WTC11 (cell line): Measurements from ENCODE around the gene ST6GALNAC6. TPM values are rescaled to one million over a fixed set of nuclear protein-coding genes. Genes with fewer than 3 reads are reported as not detected.

Source experiments
- CBFB ChIP-seq: sonication (generic); formaldehyde crosslinking; IDR thresholded peaks from 2 replicates; pipeline ENCODE4 v1.8.1; 2022; ENCODE audit warnings: mild to moderate bottlenecking, low read depth, missing genetic modification reagents
- ERG ChIP-seq: fragments of 250-450 bp; sonication (Bioruptor Pico); IDR thresholded peaks from 2 replicates; pipeline ENCODE4 v1.8.0; 2021; ENCODE audit warnings: mild to moderate bottlenecking
- ESRRA ChIP-seq: sonication (generic); formaldehyde crosslinking; IDR thresholded peaks from 2 replicates; pipeline ENCODE4 v1.8.1; 2022; ENCODE audit warnings: mild to moderate bottlenecking, missing genetic modification reagents, borderline replicate concordance
- ETV6 ChIP-seq: sonication (generic); formaldehyde crosslinking; IDR thresholded peaks from 2 replicates; pipeline ENCODE4 v1.8.1; 2022; ENCODE audit warnings: mild to moderate bottlenecking, missing genetic modification reagents
- FOXJ3 ChIP-seq: sonication (generic); formaldehyde crosslinking; IDR thresholded peaks from 2 replicates; pipeline ENCODE4 v1.9.0; 2021; ENCODE audit warnings: missing genetic modification reagents, mild to moderate bottlenecking, borderline replicate concordance
- FOXK1 ChIP-seq: sonication (generic); formaldehyde crosslinking; IDR thresholded peaks from 2 replicates; pipeline ENCODE4 v1.8.0; 2022; ENCODE audit warnings: mild to moderate bottlenecking, moderate library complexity, missing genetic modification reagents
- FOXP1 ChIP-seq: sonication (generic); formaldehyde crosslinking; IDR thresholded peaks from 2 replicates; pipeline ENCODE4 v1.8.0; 2022; ENCODE audit warnings: missing genetic modification reagents, mild to moderate bottlenecking, moderate library complexity, borderline replicate concordance
- HMGA2 ChIP-seq: fragments of 250-450 bp; sonication (Bioruptor Pico); IDR thresholded peaks from 2 replicates; pipeline ENCODE4 v1.4.0; 2021; ENCODE audit warnings: mild to moderate bottlenecking, moderate library complexity
- HMGXB4 ChIP-seq: sonication (generic); formaldehyde crosslinking; IDR thresholded peaks from 2 replicates; pipeline ENCODE4 v1.8.1; 2023; ENCODE audit warnings: mild to moderate bottlenecking, moderate library complexity, missing genetic modification reagents
- IRF1 ChIP-seq: sonication (generic); formaldehyde crosslinking; IDR thresholded peaks from 2 replicates; pipeline ENCODE4 v1.8.0; 2023; ENCODE audit warnings: missing genetic modification reagents
- MXD4 ChIP-seq: fragments of 250-450 bp; sonication (Bioruptor Pico); IDR thresholded peaks from 2 replicates; pipeline ENCODE4 v1.8.0; 2021; ENCODE audit warnings: mild to moderate bottlenecking, moderate library complexity, borderline replicate concordance
- OVOL2 ChIP-seq: fragments of 250-450 bp; sonication (Bioruptor Pico); IDR thresholded peaks from 2 replicates; pipeline ENCODE4 v1.9.0; 2021; ENCODE audit warnings: mild to moderate bottlenecking, borderline replicate concordance
- PRDM15 ChIP-seq: sonication (generic); formaldehyde crosslinking; IDR thresholded peaks from 2 replicates; pipeline ENCODE4 v1.8.0; 2022; ENCODE audit warnings: missing genetic modification reagents
- PRRX2 ChIP-seq: fragments of 250-450 bp; sonication (Bioruptor Pico); IDR thresholded peaks from 2 replicates; pipeline ENCODE4 v1.8.0; 2021; ENCODE audit warnings: mild to moderate bottlenecking
- RORB ChIP-seq: fragments of 250-450 bp; sonication (Bioruptor Pico); IDR thresholded peaks from 2 replicates; pipeline ENCODE4 v1.9.0; 2021; ENCODE audit warnings: mild to moderate bottlenecking
- STAT6 ChIP-seq: sonication (generic); formaldehyde crosslinking; conservative IDR thresholded peaks from 2 replicates; pipeline ENCODE4 v1.8.1; 2023; ENCODE audit warnings: mild to moderate bottlenecking, low read depth, missing genetic modification reagents, moderate library complexity
- ZNF232 ChIP-seq: sonication (generic); formaldehyde crosslinking; IDR thresholded peaks from 2 replicates; pipeline ENCODE4 v1.8.0; 2022; ENCODE audit warnings: mild to moderate bottlenecking, missing genetic modification reagents
- ZNF281 ChIP-seq: sonication (generic); formaldehyde crosslinking; IDR thresholded peaks from 2 replicates; pipeline ENCODE4 v1.8.0; 2023; ENCODE audit warnings: mild to moderate bottlenecking, missing genetic modification reagents
- ZNF317 ChIP-seq: sonication (generic); formaldehyde crosslinking; IDR thresholded peaks from 2 replicates; pipeline ENCODE4 v1.8.1; 2023; ENCODE audit warnings: low read depth, mild to moderate bottlenecking, moderate library complexity, missing genetic modification reagents, borderline replicate concordance
- ZNF396 ChIP-seq: fragments of 250-450 bp; sonication (Bioruptor Pico); IDR thresholded peaks from 2 replicates; pipeline ENCODE4 v1.8.0; 2021; ENCODE audit warnings: mild to moderate bottlenecking, moderate library complexity, borderline replicate concordance
- total RNA-seq: library from RNA; stranded (reverse); gene quantifications from 3 replicates; pipeline ENCODE4 v1.2.3, GENCODE V29; 2021

Gene ST6GALNAC6
- total RNA-seq, 1 experiment from 2014 or later, result 47.5 TPM

GRCh38 chr9:127930231-127931091 is 31.1 kb upstream of the ST6GALNAC6 start, which contains the start of gene PIP5KL1 (continued):
- TF ChIP-seq PRDM15 (CRISPR knock-in tag) (no peak), HMGA2 (CRISPR knock-in tag) (no peak), ETV6 (CRISPR knock-in tag) (no peak; the same call in 1 of the 2 replicates), FOXK1 (CRISPR knock-in tag) (0 out of 2 replicates have a peak, but pooled peaks have one; percentile 2), MXD4 (CRISPR knock-in tag) (no peak), IRF1 (no peak), ZNF281 (CRISPR knock-in tag) (no peak), ZNF396 (no peak), FOXP1 (CRISPR knock-in tag) (no peak; the same call in 1 of the 2 replicates), CBFB (peak; percentile 49; the same call in 1 of the 2 replicates), STAT6 (CRISPR knock-in tag) (no peak), ERG (CRISPR knock-in tag) (peak; percentile 89), RORB (CRISPR knock-in tag) (no peak), FOXJ3 (CRISPR knock-in tag) (no peak), ZNF317 (0 out of 2 replicates have a peak, but pooled peaks have one; percentile 21), OVOL2 (CRISPR knock-in tag) (no peak), ZNF232 (CRISPR knock-in tag) (no peak), PRRX2 (CRISPR knock-in tag) (peak; percentile 91), ESRRA (CRISPR knock-in tag) (no peak), HMGXB4 (CRISPR knock-in tag) (peak; percentile 68; the same call in 1 of the 2 replicates)
